Thyroid gland (tissue), 4 donors: ENCODE data around the gene NIT2. TPM values are rescaled to one million over a fixed set of nuclear protein-coding genes. Genes with fewer than 3 reads are reported as not detected.

Source experiments
- DNase-seq, 2 donors: peaks; one replicate each; pipeline ENCODE4 v3.0.0-alpha.2; 2019
- H3K27ac ChIP-seq, 3 donors: fragments of 200-600 bp; sonication (generic); 1 replicate in 2 of 3; 2 replicates in 1 of 3; pipeline ENCODE4 v1.5.1; 2016 to 2019; ENCODE audit warnings: mild to moderate bottlenecking in 1 of 3, moderate library complexity in 1 of 3
- H3K27me3 ChIP-seq: fragments of 200-600 bp; sonication (generic); one replicate; pipeline ENCODE4 v1.5.1; 2019
- H3K36me3 ChIP-seq, 2 donors: fragments of 200-600 bp; sonication (generic); one replicate each; pipeline ENCODE4 v1.5.1; 2016 to 2019
- H3K4me1 ChIP-seq, 2 donors: fragments of 200-600 bp; sonication (generic); one replicate each; pipeline ENCODE4 v1.5.1; 2017 to 2019
- H3K4me3 ChIP-seq, 3 donors: fragments of 200-600 bp; sonication (generic); replicated peaks in 1 of 3; 1 replicate in 2 of 3; 2 replicates in 1 of 3; pipeline ENCODE4 v1.5.1; 2016; ENCODE audit warnings: mild to moderate bottlenecking in 1 of 3
- H3K9me3 ChIP-seq: fragments of 200-600 bp; sonication (generic); one replicate; pipeline ENCODE4 v1.5.1; 2017
- CTCF ChIP-seq, 6 experiments: fragments of 200-600 bp in 3 of 6; fragments of 450-650 bp in 3 of 6; sonication (generic) in 3 of 6; IDR thresholded peaks; one replicate each; pipeline ENCODE4 v1.5.1; 2016 to 2019; ENCODE audit warnings: antibody characterized with exemption in 6 of 6, mild to moderate bottlenecking in 2 of 6, inconsistent platforms in 1 of 6, moderate library complexity in 1 of 6
- POLR2A ChIP-seq, 2 donors: fragments of 450-650 bp; IDR thresholded peaks; one replicate each; pipeline ENCODE4 v1.6.1; 2017; ENCODE audit warnings: antibody characterized with exemption in 2 of 2, mild to moderate bottlenecking in 2 of 2, moderate library complexity in 1 of 2
- WGBS, 2 donors: methylation state at CpG; one replicate each; pipeline ENCODE4 v1.1.5; 2017; 5-methylcytosine and 5-hydroxymethylcytosine counted together
- intact Hi-C: fragments of 100-400 bp; cut with DNase I; formaldehyde crosslinking; loops from one replicate; pipeline ENCODE4 v1.15.1; 2023
- total RNA-seq, 4 donors: library from RNA; depleted of rRNA; stranded (reverse); fragments of >200 nt; gene quantifications; one replicate each; pipeline ENCODE4 v1.2.3, GENCODE V29; 2016

The NIT2 gene
- total RNA-seq, 4 donors from 2014 or later = 38.3 to 59.3 (median 48.8) TPM

- Histone ChIP-seq H3K4me3 (no peak overlapping the region), H3K36me3 (peaks cover 42 to 50% of the 10 kb centered on the region in 2 donors), H3K4me1 (no peaks in the 10 kb centered on the region), H3K9me3 (no peaks in the 10 kb centered on the region), H3K27me3 (no peaks in the 10 kb centered on the region), H3K27ac (no peak overlapping the region)
- 97% methylated on average over 8 to 10 of the region's 10 CpGs for WGBS, 2 donors
- intact Hi-C loops = no loop called here
- TF ChIP-seq CTCF (IDR thresholded peaks at IDR 0.05) (no peak), POLR2A (IDR thresholded peaks at IDR 0.05) (no peak)
- no peak for DNase-seq
Observed at GRCh38 chr3:100352296-100353231, 18.0 kb downstream of the NIT2 start.

GRCh38 chr3:100354850-100355249 is 20.3 kb downstream of the NIT2 start:
- intact Hi-C loops = no loop called here
- Histone ChIP-seq H3K36me3 (peaks cover 29 to 38% of the 10 kb centered on the region in 2 donors), H3K9me3 (no peaks in the 10 kb centered on the region), H3K27ac (no peak overlapping the region), H3K27me3 (no peaks in the 10 kb centered on the region), H3K4me3 (no peak overlapping the region), H3K4me1 (peaks cover 0 to 6% of the 10 kb centered on the region in 2 donors)
- TF ChIP-seq POLR2A (IDR thresholded peaks at IDR 0.05) (no peak), CTCF (IDR thresholded peaks at IDR 0.05) (no peak)
- DNase-seq = no peak
- 97 to 98% methylated on average over 3 of the region's 3 CpGs for WGBS, 2 donors

GRCh38 chr3:100358413-100358812 is 23.9 kb downstream of the NIT2 start:
- H3K9me3 ChIP-seq = no peaks in the 10 kb centered on the region
- no peak for DNase-seq
- intact Hi-C loops = no loop called here
- H3K27ac ChIP-seq = no peak overlapping the region
- H3K4me3 ChIP-seq = no peak overlapping the region
- WGBS, 2 donors = 81 to 83% methylated on average over 2 of the region's 2 CpGs
- peaks cover 23 to 24% of the 10 kb centered on the region in 2 donors for H3K36me3 ChIP-seq
- H3K27me3 ChIP-seq = no peaks in the 10 kb centered on the region
- no peak for TF ChIP-seq CTCF (IDR thresholded peaks at IDR 0.05)
- no peak for TF ChIP-seq POLR2A (IDR thresholded peaks at IDR 0.05)
- H3K4me1 ChIP-seq = peaks cover 0 to 6% of the 10 kb centered on the region in 2 donors

- Histone ChIP-seq H3K36me3 (peaks cover 22 to 25% of the 10 kb centered on the region in 2 donors), H3K9me3 (no peaks in the 10 kb centered on the region), H3K4me1 (peaks cover 0 to 6% of the 10 kb centered on the region in 2 donors), H3K27me3 (no peaks in the 10 kb centered on the region), H3K4me3 (no peak overlapping the region), H3K27ac (no peak overlapping the region)
- 95 to 96% methylated on average over 3 of the region's 3 CpGs for WGBS, 2 donors
- no peak for TF ChIP-seq CTCF (IDR thresholded peaks at IDR 0.05)
- TF ChIP-seq POLR2A (IDR thresholded peaks at IDR 0.05) = no peak
- intact Hi-C loops = no loop called here
- no peak for DNase-seq
Observed at GRCh38 chr3:100359035-100359434, 24.5 kb downstream of the NIT2 start.
